ENCODE measurements around the gene FGB. TPM values are rescaled to one million over a fixed set of nuclear protein-coding genes. Genes with fewer than 3 reads are reported as not detected.
"Not testable (repeated sequence)": the region's sequence is repeated elsewhere in the genome, so short reads cannot be mapped to it uniquely, and the experiment has no call there.

FGB gene
- total RNA-seq, 3 donors from 2014 or later = 3.9 TPM; not detected in 2

- Histone ChIP-seq H3K9me3 (no peaks in the 10 kb centered on the region), H3K36me3 (no peaks in the 10 kb centered on the region), H3K4me1 (no peaks in the 10 kb centered on the region), H3K27me3 (no peaks in the 10 kb centered on the region), H3K4me3 (no peak overlapping the region), H3K27ac (no peak overlapping the region)
- no peak for DNase-seq (ENCODE audit: low spot score in 2 of 2)
- intact Hi-C loops (cut with DNase I; ENCODE audit: low total_unique reads) = loop anchor here (10.0 kb wide), 1 partner anchor 289 kb away; no protein-coding TSS in a partner anchor
- TF ChIP-seq, protein P1, sequence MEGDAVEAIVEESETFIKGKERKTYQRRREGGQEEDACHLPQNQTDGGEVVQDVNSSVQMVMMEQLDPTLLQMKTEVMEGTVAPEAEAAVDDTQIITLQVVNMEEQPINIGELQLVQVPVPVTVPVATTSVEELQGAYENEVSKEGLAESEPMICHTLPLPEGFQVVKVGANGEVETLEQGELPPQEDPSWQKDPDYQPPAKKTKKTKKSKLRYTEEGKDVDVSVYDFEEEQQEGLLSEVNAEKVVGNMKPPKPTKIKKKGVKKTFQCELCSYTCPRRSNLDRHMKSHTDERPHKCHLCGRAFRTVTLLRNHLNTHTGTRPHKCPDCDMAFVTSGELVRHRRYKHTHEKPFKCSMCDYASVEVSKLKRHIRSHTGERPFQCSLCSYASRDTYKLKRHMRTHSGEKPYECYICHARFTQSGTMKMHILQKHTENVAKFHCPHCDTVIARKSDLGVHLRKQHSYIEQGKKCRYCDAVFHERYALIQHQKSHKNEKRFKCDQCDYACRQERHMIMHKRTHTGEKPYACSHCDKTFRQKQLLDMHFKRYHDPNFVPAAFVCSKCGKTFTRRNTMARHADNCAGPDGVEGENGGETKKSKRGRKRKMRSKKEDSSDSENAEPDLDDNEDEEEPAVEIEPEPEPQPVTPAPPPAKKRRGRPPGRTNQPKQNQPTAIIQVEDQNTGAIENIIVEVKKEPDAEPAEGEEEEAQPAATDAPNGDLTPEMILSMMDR (IDR thresholded peaks at IDR 0.05) = no peak
- no peak for TF ChIP-seq POLR2AphosphoS5 (IDR thresholded peaks at IDR 0.05)
- TF ChIP-seq POLR2A (IDR thresholded peaks at IDR 0.05) = no peak
These were observed 33.0 kb downstream of the FGB start for GRCh38 chr4:154595807-154596206.

DNA sequence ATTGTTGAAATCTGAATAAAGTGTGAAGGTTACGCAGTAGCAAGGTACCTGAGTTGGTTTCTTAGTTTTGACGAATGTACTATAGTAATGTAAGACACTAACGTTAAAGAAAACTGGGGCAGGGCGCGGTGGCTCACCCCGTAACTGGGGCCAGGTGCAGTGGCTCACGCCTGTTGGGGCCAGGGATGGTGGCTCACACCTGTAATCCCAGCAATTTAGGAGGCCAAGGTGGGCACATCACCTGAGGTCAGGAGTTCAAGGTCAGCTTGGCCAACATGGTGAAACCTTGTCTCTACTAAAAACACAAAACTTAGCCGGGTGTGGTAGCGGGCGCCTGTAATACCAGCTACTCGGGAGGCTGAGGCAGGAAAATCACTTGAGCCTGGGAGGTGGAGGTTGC is 34.5 kb downstream of the FGB start:
- H3K4me1 ChIP-seq; H3K4me3 ChIP-seq; H3K27ac ChIP-seq; H3K27me3 ChIP-seq; H3K36me3 ChIP-seq; H3K9me3 ChIP-seq; DNase-seq (ENCODE audit: low spot score in 2 of 2): not testable (repeated sequence)
- intact Hi-C loops (cut with DNase I; ENCODE audit: low total_unique reads) = loop anchor here (10.0 kb wide), 1 partner anchor 288 kb away; no protein-coding TSS in a partner anchor

GRCh38 chr4:154597798-154598774 is 35.3 kb downstream of the FGB start:
- Histone ChIP-seq H3K27me3 (no peaks in the 10 kb centered on the region), H3K9me3 (no peaks in the 10 kb centered on the region), H3K4me3 (no peak overlapping the region), H3K36me3 (no peaks in the 10 kb centered on the region), H3K4me1 (no peaks in the 10 kb centered on the region), H3K27ac (no peak overlapping the region)
- DNase-seq (ENCODE audit: low spot score in 2 of 2) = no peak
- intact Hi-C loops (cut with DNase I; ENCODE audit: low total_unique reads) = loop anchor here (10.0 kb wide), 1 partner anchor 287 kb away; no protein-coding TSS in a partner anchor
- TF ChIP-seq POLR2AphosphoS5 (IDR thresholded peaks at IDR 0.05) = no peak
- TF ChIP-seq, protein P1 (IDR thresholded peaks at IDR 0.05) = no peak
- no peak for TF ChIP-seq POLR2A (IDR thresholded peaks at IDR 0.05)

DNA sequence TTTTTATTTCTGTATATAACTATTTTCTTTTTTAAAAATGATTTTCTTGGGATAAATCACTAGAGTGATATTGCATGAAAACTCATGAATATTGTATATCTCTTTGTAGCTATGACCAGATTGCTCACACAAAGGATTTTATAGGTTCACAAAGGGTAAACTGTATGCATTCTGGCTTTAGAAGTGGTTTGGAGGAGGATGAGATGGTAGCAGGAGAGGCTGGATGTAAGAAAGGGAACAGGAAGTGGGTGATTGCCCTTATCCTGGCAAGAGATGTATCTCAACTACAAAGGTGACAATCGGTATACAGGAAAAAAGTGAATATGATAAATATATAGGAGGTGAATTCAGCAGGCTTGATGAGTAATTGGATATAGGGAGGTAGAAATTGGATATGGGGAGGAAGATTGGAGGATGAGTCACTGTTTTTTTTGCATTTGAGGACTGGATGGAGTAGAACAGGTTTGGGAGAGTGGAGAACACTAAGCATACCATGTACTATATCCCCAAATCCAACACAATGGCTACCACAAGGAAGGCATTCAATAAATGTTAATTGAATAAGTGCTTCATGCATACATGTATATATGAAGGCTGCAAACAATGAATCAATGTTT is 39.7 kb downstream of the FGB start:
- Histone ChIP-seq H3K9me3 (no peaks in the 10 kb centered on the region), H3K27ac (no peak overlapping the region), H3K27me3 (no peaks in the 10 kb centered on the region), H3K4me1 (no peaks in the 10 kb centered on the region), H3K36me3 (no peaks in the 10 kb centered on the region), H3K4me3 (no peak overlapping the region)
- no peak for DNase-seq (ENCODE audit: low spot score in 2 of 2)
- intact Hi-C loops (cut with DNase I; ENCODE audit: low total_unique reads) = no loop called here
- TF ChIP-seq, protein P1 (IDR thresholded peaks at IDR 0.05) = no peak
- TF ChIP-seq POLR2A (IDR thresholded peaks at IDR 0.05) = no peak
- TF ChIP-seq POLR2AphosphoS5 (IDR thresholded peaks at IDR 0.05) = no peak

DNA sequence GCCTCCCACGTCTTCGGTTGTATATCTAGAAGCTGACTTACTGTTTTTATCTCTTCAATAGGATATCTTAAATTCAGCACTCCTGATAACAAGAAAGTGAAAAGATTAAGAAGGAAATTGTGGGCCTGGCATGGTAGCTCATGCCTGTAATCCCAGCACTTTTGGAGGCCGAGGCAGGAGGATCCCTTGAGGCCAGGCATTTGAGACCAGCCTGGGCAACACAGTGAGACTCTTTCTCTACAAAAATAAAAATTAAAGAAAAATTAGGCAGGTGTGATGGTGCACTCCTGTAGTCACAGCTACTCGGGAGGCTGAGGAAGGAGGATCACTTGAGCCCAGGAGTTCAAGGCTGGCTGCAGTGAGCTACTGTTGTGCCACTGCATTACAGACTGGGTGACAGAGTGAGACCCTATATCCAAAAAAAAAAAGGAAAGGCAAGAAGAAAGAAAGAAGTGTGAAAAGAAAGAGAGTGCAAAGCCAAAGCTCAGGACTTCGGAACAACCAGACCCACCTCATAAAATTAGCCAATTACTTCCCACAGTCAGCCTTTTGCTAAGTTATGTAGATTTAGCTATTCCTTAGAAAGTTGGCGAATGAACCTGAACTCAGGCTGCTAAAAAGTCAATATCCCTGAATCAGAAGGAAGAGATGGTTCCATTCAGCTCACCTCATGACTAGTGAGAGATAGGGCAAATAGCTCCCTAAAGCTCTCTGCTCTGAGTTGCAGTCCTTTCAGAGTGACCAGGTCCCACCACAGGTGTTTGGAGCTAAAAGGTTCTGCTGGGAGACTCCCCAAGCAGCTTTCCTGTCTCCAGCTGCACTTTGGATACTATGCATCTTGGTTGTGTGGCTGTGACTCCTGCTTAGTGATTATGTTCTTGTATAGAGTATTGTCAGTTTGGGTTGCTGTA is 40.5 kb downstream of the FGB start:
- no peaks in the 10 kb centered on the region for H3K9me3 ChIP-seq
- H3K36me3 ChIP-seq = no peaks in the 10 kb centered on the region
- no peak overlapping the region for H3K4me3 ChIP-seq
- H3K27me3 ChIP-seq = no peaks in the 10 kb centered on the region
- intact Hi-C loops (cut with DNase I; ENCODE audit: low total_unique reads) = no loop called here
- H3K4me1 ChIP-seq = no peaks in the 10 kb centered on the region
- no peak for DNase-seq (ENCODE audit: low spot score in 2 of 2)
- TF ChIP-seq POLR2A (IDR thresholded peaks at IDR 0.05) (no peak), POLR2AphosphoS5 (IDR thresholded peaks at IDR 0.05) (no peak)
- TF ChIP-seq, protein P1 (IDR thresholded peaks at IDR 0.05) = no peak
- H3K27ac ChIP-seq = no peak overlapping the region

Data from breast epithelium (tissue), 4 donors.